Lower leg skin (tissue), 3 donors: ENCODE results near the gene MEF2C.

Experiments used
- POLR2A ChIP-seq, 2 donors: fragments of 450-650 bp; IDR thresholded peaks; one replicate each; pipeline ENCODE4 v1.6.1; 2016 to 2017; ENCODE audit warnings: antibody characterized with exemption in 2 of 2, mild to moderate bottlenecking in 1 of 2, moderate library complexity in 1 of 2
- TF ChIP-seq, protein P1 (sequence below), 3 donors: fragments of 450-650 bp; IDR thresholded peaks; one replicate each; pipeline ENCODE4 v1.5.1; 2016; ENCODE audit warnings: antibody characterized with exemption in 3 of 3, mild to moderate bottlenecking in 3 of 3, moderate library complexity in 2 of 3

- TF ChIP-seq, protein P1, sequence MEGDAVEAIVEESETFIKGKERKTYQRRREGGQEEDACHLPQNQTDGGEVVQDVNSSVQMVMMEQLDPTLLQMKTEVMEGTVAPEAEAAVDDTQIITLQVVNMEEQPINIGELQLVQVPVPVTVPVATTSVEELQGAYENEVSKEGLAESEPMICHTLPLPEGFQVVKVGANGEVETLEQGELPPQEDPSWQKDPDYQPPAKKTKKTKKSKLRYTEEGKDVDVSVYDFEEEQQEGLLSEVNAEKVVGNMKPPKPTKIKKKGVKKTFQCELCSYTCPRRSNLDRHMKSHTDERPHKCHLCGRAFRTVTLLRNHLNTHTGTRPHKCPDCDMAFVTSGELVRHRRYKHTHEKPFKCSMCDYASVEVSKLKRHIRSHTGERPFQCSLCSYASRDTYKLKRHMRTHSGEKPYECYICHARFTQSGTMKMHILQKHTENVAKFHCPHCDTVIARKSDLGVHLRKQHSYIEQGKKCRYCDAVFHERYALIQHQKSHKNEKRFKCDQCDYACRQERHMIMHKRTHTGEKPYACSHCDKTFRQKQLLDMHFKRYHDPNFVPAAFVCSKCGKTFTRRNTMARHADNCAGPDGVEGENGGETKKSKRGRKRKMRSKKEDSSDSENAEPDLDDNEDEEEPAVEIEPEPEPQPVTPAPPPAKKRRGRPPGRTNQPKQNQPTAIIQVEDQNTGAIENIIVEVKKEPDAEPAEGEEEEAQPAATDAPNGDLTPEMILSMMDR (IDR thresholded peaks at IDR 0.05) = no peak
- TF ChIP-seq POLR2A (IDR thresholded peaks at IDR 0.05) = no peak
Measured at GRCh38 chr5:88878976-88879375, 4.0 kb downstream of the MEF2C start.
